Hindlimb muscle (tissue), 1 donor: ENCODE data around the gene ITGAV. TPM values are rescaled to one million over a fixed set of nuclear protein-coding genes. Genes with fewer than 3 reads are reported as not detected.
A peak's percentile ranks its signal among the peaks of the same experiment; 100 is the strongest.
"Not testable (repeated sequence)": the region's sequence is repeated elsewhere in the genome, so short reads cannot be mapped to it uniquely, and the experiment has no call there.

ENCODE experiments used
- DNase-seq: peaks from one replicate; pipeline ENCODE4 v3.0.0-alpha.2; 2013
- polyA plus RNA-seq: library from polyadenylated mRNA; unstranded; fragments of 120-200 nt; gene quantifications from one replicate; pipeline ENCODE4 v1.2.1, GENCODE V29; 2013; ENCODE audit not compliant: insufficient read length

ITGAV gene
- polyA plus RNA-seq: 22.8 TPM

DNA sequence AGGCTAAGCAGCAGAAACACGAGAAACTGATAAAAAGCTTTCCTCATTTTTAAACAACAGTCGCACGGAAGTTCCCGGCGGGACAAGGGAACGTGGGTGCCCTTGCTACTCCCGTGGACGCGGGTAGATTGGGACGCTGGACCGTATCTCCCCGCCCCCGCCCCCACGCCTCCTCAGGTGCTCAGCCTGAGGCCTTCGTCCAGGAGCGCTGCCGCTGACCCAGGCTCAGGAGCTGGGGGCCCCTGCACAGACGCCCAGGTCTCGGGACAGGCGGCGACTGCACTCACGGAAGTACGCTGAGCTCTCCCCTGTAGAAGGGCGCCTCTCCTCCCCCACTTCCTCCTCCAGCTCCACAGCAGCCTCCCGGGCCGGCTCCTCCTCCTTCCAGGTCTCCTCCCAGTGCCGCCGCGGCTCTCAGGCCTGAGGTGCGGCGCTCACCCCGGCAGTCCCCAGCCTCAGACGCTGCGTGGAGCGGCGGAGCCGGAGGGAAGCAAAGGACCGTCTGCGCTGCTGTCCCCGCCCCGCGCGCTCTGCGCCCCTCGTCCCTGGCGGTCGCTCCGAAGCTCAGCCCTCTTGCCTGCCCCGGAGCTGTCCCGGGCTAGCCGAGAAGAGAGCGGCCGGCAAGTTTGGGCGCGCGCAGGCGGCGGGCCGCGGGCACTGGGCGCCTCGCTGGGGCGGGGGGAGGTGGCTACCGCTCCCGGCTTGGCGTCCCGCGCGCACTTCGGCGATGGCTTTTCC is at the start of gene ITGAV:
Gene ITGAV (plus strand): TSS at position 445 of the 738 bp plus-strand sequence. CDS start 283 bp downstream, at position 728.
- peak; percentile 92 for DNase-seq

DNA sequence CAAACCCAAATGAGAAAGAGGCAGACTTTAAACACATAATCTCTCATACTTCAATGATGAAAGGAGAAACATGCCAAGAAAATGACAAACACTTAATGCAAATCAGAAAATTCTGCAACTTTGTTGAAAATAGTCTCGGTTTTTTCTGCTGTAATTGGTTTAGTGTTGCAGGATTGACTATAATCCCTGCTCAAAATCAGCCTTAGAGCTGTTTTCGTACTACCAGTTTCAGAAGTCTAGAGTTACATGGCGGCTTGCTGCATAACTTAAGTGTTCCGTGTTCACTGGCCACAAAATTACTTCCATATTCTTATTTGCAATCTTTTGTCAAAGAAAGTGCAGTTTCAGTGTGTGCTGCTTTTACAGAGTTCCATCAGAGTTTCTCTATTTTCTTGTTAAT is 48.9 kb upstream of the ITGAV start:
- DNase-seq: no peak

- DNase-seq: no peak
These were observed 47.9 kb upstream of the ITGAV start for GRCh38 chr2:186542002-186542401.

DNA sequence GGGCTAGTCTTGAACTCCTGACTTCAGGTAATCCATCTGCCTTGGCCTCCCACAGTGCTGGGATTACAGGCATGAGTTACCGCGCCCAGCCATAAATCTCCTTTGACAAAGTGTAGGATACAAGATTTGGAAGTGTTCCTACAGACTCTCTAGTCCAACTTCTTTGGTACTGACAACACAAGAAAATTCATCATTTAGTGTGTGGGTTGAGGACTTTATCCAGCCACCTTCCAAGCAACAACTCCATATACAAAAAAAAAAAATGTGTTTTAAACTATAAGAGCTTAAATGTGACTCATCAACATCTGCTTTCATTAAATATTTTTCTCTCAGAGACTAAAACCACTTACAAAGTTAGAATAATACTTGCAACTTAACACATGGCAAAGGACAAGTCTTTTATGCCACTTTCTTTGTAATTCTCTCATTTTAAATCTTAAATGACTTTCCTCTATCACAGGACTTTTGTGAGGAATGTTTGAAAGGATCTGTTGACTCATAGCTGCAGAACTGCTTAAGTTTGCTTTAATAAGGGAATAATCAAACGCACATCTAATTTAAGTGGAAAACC is 46.2 kb upstream of the ITGAV start:
- no peak for DNase-seq

- DNase-seq: no peak
These were observed 45.6 kb upstream of the ITGAV start for GRCh38 chr2:186544255-186544675.

DNA sequence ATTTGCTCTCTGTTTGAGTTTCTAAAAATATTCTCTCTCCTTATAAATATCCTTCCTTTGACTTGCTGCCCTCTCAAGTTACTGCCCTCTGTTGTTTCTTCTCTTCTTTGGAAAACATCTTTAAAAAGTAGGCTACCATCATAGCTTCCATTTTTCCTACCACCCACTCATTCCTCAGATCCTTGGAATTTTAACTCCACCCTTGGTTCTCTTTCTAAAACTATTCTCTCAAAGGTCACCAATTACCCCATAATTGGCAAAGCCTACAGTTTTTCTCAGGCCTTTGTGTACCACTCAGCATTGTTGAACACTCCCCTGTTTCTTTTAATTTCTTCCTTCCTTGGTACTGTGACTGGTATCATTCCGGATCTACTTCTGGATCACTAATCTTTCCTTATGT is 43.0 kb upstream of the ITGAV start:
- DNase-seq: no peak

GRCh38 chr2:186551323-186552050 is 38.4 kb upstream of the ITGAV start:
- no peak for DNase-seq

DNA sequence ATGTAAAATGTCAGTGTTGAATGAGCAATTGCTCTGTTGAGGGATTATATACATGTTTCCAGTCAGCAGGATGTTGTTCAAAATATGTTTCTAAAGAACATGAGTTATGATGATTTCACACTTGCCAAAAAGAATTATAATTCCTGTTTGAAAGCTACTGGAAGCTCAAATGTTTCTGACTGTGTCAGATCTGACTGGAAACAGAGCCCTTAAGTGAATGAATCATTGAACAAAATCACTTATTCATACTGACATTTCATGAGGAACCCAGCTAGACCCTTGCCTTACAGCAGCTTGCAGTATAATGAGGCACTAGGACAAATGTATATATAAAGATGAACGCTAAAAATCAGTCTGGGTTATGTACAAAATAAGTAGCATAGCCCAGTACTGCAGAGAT is 35.4 kb upstream of the ITGAV start:
- no peak for DNase-seq

- no peak for DNase-seq
These were observed 34.8 kb upstream of the ITGAV start for GRCh38 chr2:186554850-186555671.

DNA sequence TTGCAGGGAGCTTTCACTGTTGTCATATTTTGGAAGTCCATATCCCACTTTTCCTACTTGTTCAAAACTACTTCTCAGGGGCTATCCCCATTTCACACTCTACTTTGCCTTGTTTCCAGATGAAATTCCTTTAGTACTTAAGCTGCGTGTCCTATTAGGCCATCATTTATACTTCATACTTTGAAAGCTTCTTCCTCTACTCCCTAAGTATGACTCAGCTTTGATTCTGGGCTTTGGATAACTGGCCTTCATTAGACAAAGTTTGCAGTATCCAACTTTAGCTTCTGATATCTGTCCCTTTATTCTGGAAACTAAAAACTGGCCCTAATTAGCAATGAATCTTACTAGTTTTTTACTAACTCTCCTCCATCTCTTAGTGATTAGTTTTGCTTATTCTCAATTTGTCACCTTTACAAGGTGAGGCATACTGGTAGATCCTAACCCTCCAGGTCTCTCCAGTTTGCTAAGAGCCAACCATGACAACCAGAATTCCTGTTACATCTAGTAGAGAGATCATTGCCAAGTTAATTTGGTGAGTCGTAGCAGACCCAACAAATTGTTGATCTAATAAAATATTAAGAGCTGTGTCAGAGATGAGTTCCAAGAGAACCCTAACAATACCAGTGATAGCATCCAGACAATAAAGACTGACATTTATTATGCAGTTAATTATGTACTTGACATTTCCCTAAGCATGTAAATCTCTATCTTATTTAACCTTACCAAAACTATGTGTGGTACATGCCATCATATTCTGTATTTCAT is 31.2 kb upstream of the ITGAV start:
- no peak for DNase-seq

DNA sequence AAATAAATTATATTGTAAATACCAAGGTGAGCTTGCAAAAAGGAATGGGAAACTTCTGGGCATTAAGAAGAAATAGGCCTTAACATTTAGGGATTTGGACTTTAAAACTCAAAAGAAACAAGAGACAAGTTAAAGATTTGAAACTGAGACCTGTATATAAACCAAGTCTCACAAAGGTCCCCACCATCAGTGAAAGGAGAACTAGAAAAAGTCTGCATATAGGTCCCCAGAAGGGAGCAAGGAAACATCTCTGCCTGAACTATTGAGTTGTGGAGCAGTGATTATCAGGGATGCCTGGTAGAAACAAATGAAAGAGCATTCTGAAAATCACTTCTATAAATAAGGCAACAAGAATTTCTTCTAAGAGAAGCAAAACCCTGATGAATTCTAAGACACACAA is 30.5 kb upstream of the ITGAV start:
- DNase-seq: no peak

GRCh38 chr2:186559848-186560247 is 30.0 kb upstream of the ITGAV start:
- DNase-seq: no peak

DNA sequence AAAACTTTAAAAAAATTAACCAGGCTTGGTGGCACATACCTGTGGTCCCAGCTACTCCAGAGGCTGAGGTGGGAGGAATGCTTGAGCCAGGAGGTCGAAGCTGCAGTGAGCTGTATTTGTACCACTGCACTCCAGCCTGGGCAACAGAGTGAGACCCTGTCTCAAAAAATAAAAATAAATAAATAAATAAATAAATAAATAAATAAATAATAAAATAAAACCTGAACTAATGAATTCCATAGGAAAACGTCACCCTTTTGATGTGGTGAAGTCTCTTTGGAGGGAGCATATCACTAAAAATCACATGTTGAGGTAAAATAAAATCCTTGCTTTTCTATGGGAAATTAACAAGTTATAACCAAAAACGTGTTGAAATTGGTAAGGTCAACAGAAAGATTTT is 29.6 kb upstream of the ITGAV start:
- DNase-seq: no peak

GRCh38 chr2:186561467-186562208 is 28.2 kb upstream of the ITGAV start:
- no peak for DNase-seq

- no peak for DNase-seq
These were observed 27.7 kb upstream of the ITGAV start for GRCh38 chr2:186562209-186562578.

GRCh38 chr2:186568600-186568999 is 21.3 kb upstream of the ITGAV start:
- DNase-seq: not testable (repeated sequence)

DNA sequence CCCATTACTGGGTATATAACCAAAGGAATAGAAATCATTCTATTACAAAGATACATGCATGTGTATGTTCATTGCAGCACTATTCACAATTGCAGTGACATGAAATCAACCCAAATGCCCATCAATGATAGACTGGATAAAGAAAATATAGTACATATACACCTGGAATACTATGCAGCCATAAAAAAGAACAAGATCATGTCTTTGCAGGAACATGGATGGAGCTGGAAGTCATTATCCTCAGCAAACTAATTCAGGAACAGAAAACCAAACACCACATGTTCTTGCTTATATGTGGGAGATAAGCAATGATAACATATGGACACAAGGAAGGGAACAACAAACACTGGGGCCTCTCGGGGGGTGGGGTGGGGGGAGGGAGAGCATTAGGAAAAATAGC is 20.7 kb upstream of the ITGAV start:
- DNase-seq: not testable (repeated sequence)

DNA sequence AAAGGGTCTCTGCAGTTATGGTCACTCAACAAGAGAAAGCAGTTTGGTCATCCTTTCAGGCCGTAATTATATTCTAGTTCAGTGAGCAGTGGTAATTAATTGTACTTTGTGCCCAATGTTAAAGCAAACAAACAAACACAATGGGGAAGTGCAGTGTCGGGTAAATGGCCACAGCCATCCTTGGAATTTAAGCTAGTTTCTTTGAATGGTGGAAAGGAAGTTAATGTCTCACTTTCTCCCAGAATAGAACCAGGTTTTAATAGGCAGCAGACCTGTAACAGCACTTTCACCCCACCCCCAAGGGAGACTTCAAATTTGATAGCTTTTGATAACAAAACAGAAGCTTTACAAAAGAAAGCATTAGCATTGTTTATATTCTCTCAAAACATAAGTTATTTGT is 20.0 kb upstream of the ITGAV start:
- DNase-seq: no peak

DNA sequence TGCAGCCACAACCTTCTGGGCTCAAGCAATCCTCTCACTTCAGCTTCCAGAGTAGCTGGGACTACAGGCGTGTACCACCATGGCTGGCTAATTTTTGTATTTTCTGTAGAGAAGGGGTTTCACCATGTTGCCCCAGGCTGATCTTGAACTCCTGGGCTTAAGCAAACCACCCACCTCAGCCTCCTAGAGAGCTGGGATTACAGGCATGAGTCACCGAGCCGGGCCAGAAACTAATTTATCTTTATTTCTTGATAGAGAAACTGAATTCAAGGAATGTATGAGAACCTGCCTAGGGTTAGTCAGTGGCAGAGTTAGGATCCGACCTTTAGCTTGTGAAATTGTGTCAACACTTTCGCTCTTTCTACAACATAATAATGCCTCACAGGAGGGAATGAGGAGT is 19.3 kb upstream of the ITGAV start:
- no peak for DNase-seq

GRCh38 chr2:186572705-186573104 is 17.2 kb upstream of the ITGAV start:
- DNase-seq: no peak

DNA sequence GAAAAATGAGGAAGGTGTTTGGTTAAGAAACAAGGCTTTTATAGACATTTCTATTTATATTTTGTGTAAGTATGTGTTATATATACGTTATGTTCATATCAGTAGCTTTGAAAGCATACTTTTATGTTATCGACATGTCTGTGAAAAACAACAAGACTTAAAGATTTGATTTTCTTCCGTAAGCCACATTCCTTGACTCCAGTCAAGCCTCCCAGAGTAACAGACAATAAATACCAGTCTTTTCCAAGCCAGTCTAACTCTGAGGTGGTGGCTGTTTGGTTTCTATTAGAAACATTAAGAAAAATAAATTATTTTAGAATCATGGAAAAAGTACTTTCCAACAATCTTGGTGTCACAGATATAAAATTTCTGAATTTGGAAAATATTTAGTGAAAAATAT is 16.3 kb upstream of the ITGAV start:
- DNase-seq: no peak
